ENCODE results near the gene ZNF417. TPM values are rescaled to one million over a fixed set of nuclear protein-coding genes. Genes with fewer than 3 reads are reported as not detected.

Gene ZNF417
- total and polyA plus RNA-seq, 2 donors from 2014 or later = 3.0 to 24.5 TPM

DNA sequence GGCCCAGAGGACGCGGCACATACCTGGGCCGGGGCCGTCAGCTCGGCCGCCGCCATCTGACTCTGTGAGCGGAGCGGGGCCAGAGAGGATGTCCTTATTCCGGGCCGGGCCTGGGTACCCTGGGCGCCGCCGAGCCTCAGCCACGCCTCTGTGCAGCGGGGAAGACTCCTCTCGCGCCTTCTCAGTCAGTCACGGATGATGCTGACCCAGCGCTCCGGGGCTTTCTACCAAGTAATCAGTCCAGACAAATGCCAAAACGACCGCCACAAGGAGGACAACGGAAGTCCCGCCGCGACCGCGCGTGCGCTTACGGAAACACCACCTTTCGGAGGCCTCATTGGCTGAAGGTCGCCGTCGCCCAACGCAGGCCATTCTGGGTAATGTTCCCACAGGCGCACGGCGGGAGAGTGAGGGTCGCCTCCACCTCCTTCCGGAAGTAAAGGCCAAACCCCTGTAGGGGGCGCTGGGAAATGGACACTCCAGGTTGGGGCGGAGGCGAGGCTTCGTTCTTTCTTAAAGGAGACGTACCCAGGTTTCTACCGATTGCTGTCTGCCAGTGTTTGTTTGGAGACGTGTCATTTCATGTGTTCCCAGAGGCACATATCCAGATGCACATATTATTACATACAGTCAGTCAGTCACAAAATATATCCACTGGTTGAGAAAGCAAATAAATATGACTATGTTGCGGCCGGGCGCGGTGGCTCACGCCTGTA lies 31.2 kb upstream of the ZNF417 start, which contains the start of gene ZNF256:
TSS of gene ZNF256 (minus strand) at position 288 of the 716 bp plus-strand sequence. CDS start at position 56, 232 bp downstream.
- Histone ChIP-seq H3K4me1 (ENCODE audit: control insufficient read depth in 2 of 3, insufficient read depth in 2 of 3, low read depth in 1 of 3, low read length in 3 of 3) (peaks cover 0 to 16% (median 9%) of the 10 kb centered on the region in 3 donors), H3K9ac (ENCODE audit: low read length in 3 of 3) (peak within 1 kb of the TSS; percentile 74 to 86 (median 75)), H3K27ac (ENCODE audit: low read depth in 2 of 2, low read length in 2 of 2) (peak within 1 kb of the TSS; percentile 49 to 57), H3K36me3 (ENCODE audit: control insufficient read depth in 2 of 3, insufficient read depth in 3 of 3, low read length in 3 of 3) (peaks cover 0 to 13% (median 11%) of the 10 kb centered on the region in 3 donors), H3K27me3 (ENCODE audit: control insufficient read depth, insufficient read depth, low read length) (no peaks in the 10 kb centered on the region), H3K9me3 (ENCODE audit: control insufficient read depth in 2 of 3, insufficient read depth in 1 of 3, low read length in 3 of 3) (peaks cover 0 to 16% (median 0%) of the 10 kb centered on the region in 3 donors), H3K4me3 (ENCODE audit: low read length in 3 of 3) (peak within 1 kb of the TSS; percentile 85 to 95 (median 91))
- FAIRE-seq = peak; percentile 92
- DNase-seq = peak; percentile 98 to 99 (median 98)
- TF ChIP-seq, protein P1, sequence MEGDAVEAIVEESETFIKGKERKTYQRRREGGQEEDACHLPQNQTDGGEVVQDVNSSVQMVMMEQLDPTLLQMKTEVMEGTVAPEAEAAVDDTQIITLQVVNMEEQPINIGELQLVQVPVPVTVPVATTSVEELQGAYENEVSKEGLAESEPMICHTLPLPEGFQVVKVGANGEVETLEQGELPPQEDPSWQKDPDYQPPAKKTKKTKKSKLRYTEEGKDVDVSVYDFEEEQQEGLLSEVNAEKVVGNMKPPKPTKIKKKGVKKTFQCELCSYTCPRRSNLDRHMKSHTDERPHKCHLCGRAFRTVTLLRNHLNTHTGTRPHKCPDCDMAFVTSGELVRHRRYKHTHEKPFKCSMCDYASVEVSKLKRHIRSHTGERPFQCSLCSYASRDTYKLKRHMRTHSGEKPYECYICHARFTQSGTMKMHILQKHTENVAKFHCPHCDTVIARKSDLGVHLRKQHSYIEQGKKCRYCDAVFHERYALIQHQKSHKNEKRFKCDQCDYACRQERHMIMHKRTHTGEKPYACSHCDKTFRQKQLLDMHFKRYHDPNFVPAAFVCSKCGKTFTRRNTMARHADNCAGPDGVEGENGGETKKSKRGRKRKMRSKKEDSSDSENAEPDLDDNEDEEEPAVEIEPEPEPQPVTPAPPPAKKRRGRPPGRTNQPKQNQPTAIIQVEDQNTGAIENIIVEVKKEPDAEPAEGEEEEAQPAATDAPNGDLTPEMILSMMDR (IDR thresholded peaks at IDR 0.05; ENCODE audit: borderline replicate concordance, extremely low read depth, insufficient read depth) = peak; percentile 57
- intact Hi-C loops (cut with DNase I) = no loop called here

DNA sequence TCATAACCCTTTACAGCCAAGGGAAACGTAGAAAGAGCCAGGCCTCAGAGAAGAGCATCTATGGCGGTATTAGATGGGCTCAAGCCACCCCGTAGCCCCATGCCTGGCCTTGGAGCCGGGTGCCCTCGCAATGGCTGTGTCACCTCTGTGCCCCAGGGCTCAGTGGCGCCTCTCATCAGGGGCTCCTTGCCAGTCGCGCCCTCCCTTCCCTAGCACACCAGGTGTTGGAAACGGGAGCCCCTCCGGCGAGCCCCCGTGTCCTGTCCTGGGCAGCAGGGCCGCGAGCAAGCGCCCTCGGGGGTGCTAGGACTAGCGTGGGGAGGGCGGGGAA lies 30.7 kb upstream of the ZNF417 start:
- DNase-seq = no peak
- Histone ChIP-seq H3K4me3 (ENCODE audit: low read length in 3 of 3) (peak overlapping the region; percentile 85 to 95 (median 91)), H3K27ac (ENCODE audit: low read depth in 2 of 2, low read length in 2 of 2) (peak overlapping the region; percentile 49 to 57), H3K4me1 (ENCODE audit: control insufficient read depth in 2 of 3, insufficient read depth in 2 of 3, low read depth in 1 of 3, low read length in 3 of 3) (peaks cover 0 to 16% (median 9%) of the 10 kb centered on the region in 3 donors), H3K36me3 (ENCODE audit: control insufficient read depth in 2 of 3, insufficient read depth in 3 of 3, low read length in 3 of 3) (peaks cover under 1 to 18% (median 17%) of the 10 kb centered on the region in 3 donors), H3K27me3 (ENCODE audit: control insufficient read depth, insufficient read depth, low read length) (no peaks in the 10 kb centered on the region), H3K9ac (ENCODE audit: low read length in 3 of 3) (peak overlapping the region; percentile 52 to 86 (median 75)), H3K9me3 (ENCODE audit: control insufficient read depth in 2 of 3, insufficient read depth in 1 of 3, low read length in 3 of 3) (peaks cover 0 to 21% (median 2%) of the 10 kb centered on the region in 3 donors)
- no peak for FAIRE-seq
- TF ChIP-seq, protein P1 (IDR thresholded peaks at IDR 0.05; ENCODE audit: borderline replicate concordance, extremely low read depth, insufficient read depth) = no peak
- intact Hi-C loops (cut with DNase I) = no loop called here

DNA sequence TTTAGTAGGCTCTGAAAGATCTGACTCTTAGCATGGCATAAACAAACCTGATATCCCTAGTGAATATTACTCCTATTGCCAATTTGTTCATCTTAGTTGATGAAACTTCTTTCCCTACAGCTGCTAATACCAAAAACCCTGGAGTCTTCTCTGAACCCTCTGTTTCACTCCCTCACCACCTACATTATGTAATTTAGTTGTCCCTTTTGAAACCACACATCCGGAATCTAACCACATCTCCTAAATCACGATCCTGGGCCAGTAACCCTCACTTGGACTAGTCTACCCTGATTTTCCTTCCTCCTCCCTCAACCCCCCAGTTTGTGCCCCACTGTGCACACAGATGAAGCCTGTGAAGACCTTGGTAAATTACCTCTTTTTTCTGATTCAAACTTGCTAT lies 29.9 kb upstream of the ZNF417 start:
- peaks cover 2 to 28% (median 8%) of the 10 kb centered on the region in 3 donors for H3K9me3 ChIP-seq (ENCODE audit: control insufficient read depth in 2 of 3, insufficient read depth in 1 of 3, low read length in 3 of 3)
- no peak for FAIRE-seq
- H3K36me3 ChIP-seq (ENCODE audit: control insufficient read depth in 2 of 3, insufficient read depth in 3 of 3, low read length in 3 of 3) = peaks cover 6 to 25% (median 23%) of the 10 kb centered on the region in 3 donors
- TF ChIP-seq, protein P1 (IDR thresholded peaks at IDR 0.05; ENCODE audit: borderline replicate concordance, extremely low read depth, insufficient read depth) = no peak
- intact Hi-C loops (cut with DNase I) = no loop called here
- no peak overlapping the region for H3K27ac ChIP-seq (ENCODE audit: low read depth in 2 of 2, low read length in 2 of 2)
- peaks cover 0 to 16% (median 9%) of the 10 kb centered on the region in 3 donors for H3K4me1 ChIP-seq (ENCODE audit: control insufficient read depth in 2 of 3, insufficient read depth in 2 of 3, low read depth in 1 of 3, low read length in 3 of 3)
- H3K9ac ChIP-seq (ENCODE audit: low read length in 3 of 3) = peak overlapping the region in 2 of 3 donors; percentile 17 to 75
- H3K27me3 ChIP-seq (ENCODE audit: control insufficient read depth, insufficient read depth, low read length) = no peaks in the 10 kb centered on the region
- no peak for DNase-seq
- peak overlapping the region; percentile 85 to 95 (median 91) for H3K4me3 ChIP-seq (ENCODE audit: low read length in 3 of 3)
